OCI-M1 (cell line): Measurements from ENCODE around the gene PXDN.
"Not testable (repeated sequence)": the region's sequence is repeated elsewhere in the genome, so short reads cannot be mapped to it uniquely, and the experiment has no call there.

ENCODE experiments used
- DNase-seq: peaks from one replicate; lab custom pipeline; 2025; lab: John Stamatoyannopoulos, UW

PXDN gene, protein sequence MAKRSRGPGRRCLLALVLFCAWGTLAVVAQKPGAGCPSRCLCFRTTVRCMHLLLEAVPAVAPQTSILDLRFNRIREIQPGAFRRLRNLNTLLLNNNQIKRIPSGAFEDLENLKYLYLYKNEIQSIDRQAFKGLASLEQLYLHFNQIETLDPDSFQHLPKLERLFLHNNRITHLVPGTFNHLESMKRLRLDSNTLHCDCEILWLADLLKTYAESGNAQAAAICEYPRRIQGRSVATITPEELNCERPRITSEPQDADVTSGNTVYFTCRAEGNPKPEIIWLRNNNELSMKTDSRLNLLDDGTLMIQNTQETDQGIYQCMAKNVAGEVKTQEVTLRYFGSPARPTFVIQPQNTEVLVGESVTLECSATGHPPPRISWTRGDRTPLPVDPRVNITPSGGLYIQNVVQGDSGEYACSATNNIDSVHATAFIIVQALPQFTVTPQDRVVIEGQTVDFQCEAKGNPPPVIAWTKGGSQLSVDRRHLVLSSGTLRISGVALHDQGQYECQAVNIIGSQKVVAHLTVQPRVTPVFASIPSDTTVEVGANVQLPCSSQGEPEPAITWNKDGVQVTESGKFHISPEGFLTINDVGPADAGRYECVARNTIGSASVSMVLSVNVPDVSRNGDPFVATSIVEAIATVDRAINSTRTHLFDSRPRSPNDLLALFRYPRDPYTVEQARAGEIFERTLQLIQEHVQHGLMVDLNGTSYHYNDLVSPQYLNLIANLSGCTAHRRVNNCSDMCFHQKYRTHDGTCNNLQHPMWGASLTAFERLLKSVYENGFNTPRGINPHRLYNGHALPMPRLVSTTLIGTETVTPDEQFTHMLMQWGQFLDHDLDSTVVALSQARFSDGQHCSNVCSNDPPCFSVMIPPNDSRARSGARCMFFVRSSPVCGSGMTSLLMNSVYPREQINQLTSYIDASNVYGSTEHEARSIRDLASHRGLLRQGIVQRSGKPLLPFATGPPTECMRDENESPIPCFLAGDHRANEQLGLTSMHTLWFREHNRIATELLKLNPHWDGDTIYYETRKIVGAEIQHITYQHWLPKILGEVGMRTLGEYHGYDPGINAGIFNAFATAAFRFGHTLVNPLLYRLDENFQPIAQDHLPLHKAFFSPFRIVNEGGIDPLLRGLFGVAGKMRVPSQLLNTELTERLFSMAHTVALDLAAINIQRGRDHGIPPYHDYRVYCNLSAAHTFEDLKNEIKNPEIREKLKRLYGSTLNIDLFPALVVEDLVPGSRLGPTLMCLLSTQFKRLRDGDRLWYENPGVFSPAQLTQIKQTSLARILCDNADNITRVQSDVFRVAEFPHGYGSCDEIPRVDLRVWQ (N-terminal part only)

DNA sequence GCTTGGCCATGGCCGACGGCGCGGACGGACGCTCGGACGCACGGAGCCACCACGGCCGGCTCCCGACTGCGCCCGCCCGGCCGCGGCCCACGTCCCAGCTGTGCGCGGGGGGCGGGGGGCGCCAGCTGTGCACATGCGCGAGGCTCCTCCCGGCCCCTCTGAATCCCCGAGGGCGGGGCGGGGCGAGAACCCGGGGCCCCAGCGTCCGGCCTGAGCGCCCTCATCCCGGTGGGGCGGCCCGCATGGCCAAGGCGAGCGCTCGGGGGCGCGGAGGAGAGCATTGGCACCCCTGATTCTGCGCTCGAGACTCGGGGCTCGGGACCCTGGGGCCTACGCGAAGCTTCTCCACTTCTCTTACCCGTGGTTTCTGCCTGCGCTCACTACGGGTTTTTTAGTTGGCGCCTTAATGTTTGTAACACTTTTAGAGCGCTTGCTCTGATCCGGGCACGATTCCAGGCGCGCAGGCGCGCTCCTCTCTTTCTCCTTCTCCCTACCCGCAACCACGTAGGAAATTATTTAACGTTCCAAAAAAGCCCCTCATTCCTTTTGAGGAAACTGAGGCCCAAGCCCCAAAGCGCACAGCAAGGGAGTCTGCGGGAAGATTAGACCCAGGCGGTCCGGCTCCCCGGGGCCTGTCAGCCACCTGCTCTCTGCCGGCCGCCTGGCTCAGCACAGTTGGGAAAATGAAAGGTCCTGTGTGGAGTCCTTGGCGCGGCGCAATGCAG is at the start of gene PXDN:
PXDN (minus strand) TSS at position 70 of the 725 bp plus-strand sequence; CDS start at position 10, 60 bp downstream.
- DNase-seq = no peak

DNA sequence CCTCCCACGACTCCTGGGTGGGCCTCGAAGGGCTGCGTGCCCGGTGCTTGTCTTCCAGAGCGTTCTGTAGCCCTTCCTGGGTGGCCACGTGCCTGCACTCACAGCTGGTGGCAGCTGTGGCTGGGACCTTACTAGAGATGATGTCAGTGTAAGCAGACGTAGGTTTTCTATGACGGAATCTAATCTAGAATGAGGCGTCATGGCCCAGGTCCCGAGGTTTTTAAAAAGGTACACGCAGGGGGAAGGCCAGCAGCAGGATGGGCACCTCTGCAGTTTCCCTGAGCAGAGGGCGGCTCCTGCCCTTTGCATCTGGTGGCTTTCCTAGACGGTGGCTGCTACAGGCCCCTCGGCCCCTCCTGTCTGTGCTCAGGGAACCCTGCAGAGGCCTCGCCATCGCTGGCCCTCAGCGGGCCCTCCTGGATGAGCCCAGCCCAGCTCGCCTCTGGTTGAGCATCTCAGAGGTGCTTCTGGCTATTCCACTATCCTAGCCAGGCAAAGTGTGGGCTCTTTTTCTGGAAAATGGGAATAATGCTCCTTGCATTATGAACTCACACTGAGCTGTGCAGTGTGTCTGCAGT is 49.6 kb upstream of the PXDN start:
- DNase-seq = no peak

GRCh38 chr2:1793001-1793867 is 48.9 kb upstream of the PXDN start:
- DNase-seq = no peak

GRCh38 chr2:1791685-1792435 is 47.5 kb upstream of the PXDN start:
- no peak for DNase-seq

DNA sequence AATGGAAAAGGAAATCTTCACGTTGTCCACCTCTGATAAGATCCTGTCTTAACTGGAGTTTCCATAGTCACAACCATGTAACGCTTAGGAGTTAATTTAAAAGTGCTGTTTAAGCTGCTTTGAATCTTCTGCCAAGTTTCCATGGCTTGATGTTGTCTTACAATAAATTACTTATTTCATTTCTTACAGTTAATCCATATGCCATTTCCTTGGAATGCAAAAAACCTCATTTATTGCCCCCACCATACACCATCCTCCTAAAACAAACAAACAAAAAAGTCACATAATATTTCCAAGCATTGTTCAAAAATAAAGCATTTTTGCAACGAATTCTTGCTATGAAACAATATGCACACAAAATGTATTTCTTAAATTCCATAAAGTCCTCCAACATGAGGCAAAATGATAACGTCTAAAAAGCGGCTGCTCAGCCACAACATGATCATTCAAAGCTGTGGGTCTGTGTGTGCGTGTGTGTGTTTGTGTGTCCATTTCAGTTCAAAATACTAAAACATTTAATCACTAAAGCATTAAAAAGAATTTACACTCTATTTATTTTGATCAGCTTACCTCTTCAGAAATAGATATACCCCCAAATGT is 46.8 kb upstream of the PXDN start:
- no peak for DNase-seq

DNA sequence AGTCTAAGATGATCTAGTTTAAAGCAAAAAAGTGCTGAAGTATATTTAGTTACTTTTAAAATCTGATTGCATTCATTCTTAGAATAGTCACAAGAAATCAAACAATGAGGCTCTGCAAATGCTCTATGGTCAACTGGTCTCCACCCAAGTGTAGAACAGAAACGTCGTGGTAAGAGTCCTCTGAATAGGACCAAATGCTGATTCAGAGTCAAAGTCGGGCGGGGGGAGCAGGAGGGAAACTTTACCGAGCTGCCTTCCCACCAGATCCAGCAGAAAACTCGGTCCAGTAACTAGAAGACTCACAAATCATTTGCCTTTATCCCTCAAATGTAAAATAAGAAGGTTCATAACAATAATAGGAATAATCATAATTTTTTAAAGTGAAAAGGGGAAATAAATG is 46.2 kb upstream of the PXDN start:
- DNase-seq = no peak

GRCh38 chr2:1789610-1790009 is 45.3 kb upstream of the PXDN start:
- DNase-seq = no peak

- DNase-seq = no peak
Observed at GRCh38 chr2:1788478-1788959, 44.2 kb upstream of the PXDN start.

DNA sequence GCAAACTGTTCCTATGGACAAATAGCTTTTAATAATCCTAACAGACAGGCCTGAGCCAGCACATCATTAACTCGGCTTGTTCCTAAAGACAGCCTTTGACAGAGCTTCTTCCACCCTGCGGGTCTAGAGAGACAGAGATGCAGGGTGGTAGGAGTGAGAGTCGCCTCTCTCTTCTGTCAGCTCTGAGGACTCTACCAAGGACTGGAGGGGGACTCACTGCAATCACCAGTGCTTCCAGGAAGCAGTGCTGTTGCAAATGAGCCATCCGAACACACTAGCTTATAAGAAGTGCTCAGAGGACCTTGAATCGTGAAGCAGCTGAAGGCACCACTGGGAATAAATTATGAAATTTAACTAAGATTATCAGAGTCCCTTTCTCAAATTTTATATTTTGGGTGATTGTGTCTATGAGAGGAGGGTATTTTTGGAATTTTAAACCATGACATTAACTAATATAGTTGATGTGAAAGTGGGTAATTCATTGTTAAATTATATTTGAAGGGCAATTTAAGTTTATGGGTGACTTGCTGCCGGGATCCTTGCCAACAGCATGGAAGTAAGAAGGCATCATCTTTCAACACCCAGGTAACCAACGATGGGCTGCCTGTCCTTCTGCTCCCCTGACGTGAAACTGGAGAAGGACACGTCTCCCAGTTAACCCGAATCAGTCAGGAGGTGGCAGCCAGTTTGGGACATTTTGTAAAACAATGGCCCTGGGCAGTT is 43.6 kb upstream of the PXDN start:
- no peak for DNase-seq

DNA sequence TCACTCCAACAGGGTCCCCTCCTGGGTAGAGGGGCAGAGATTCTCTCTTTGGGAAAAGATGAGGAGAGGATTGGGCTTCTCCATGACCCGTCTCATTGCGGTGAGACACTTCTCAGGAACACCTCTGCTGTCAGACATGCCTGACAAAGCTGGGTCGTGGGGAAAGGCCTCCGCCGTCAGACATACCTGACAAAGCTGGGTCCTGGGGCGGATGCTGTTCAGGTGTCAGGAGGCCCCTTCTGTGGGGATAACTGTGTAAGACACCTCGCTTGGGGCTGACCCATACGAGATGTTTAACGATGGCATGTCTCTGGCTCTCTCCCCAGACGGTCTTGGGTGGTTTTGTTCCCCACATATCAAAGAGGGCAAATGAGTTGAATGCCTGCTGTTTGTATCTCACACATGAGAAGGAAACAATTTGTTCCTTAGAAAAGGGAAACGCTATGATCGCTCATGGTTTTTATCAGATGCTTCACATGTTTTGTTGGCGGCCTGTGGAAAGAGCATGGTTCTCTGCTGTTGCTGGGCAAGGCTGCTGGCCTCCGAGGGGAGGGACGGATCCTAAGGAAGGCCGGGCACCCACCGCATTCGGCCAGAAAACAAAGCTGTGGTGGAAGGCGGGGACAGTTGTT is 40.8 kb upstream of the PXDN start:
- no peak for DNase-seq

DNA sequence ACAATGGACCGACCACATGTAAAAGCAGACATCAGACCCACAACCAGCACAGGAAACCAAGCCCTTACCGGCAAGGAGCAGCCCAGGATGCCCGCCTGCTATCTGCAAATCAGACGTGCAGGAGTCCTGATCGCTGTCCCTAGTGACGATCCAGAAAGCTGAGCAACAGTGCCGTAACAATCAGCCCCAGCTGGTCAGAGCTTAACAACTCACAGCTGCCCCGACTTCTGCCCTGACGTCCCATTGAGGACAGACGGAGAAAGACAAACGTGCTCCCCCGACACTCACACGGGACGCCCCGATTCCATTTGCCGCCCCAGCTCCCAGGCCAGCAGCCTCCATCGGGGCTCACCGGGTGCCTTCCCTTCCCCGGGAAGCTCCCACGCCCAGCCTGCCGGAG is 39.8 kb upstream of the PXDN start:
- no peak for DNase-seq

GRCh38 chr2:1782514-1782913 is 38.2 kb upstream of the PXDN start:
- DNase-seq = no peak

GRCh38 chr2:1781291-1782080 is 37.2 kb upstream of the PXDN start:
- no peak for DNase-seq

DNA sequence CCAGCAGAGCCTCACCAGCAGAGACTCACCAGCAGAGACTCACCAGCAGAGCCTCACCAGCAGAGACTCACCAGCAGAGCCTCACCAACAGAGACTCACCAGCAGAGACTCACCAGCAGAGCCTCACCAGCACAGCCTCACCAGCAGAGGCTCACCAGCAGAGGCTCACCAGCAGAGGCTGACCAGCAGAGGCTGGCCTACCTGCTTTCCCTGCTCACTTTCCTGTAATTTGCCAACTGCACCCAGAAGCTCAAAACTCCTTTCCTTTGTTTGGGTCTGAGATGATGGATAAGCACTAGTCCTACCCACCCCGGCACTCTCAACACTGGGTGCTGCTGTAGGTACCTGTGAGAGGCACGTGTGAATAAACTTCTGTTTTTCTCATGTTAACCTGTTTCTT is 36.4 kb upstream of the PXDN start:
- DNase-seq = no peak

DNA sequence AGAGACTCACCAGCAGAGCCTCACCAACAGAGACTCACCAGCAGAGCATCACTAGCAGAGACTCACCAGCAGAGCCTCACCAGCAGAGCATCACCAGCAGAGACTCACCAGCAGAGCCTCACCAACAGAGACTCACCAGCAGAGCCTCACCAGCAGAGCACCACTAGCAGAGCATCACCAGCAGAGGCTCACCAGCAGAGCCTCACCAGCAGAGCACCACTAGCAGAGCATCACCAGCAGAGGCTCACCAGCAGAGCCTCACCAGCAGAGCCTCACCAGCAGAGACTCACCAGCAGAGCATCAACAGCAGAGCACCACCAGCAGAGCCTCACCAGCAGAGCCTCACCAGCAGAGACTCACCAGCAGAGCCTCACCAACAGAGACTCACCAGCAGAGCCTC is 35.7 kb upstream of the PXDN start:
- DNase-seq = not testable (repeated sequence)

- no peak for DNase-seq
Observed at GRCh38 chr2:1778566-1778965, 34.3 kb upstream of the PXDN start.

GRCh38 chr2:1777781-1778180 is 33.5 kb upstream of the PXDN start:
- no peak for DNase-seq
